Aorta (tissue), 5 donors: ENCODE results near the gene BGN. TPM values are rescaled to one million over a fixed set of nuclear protein-coding genes. Genes with fewer than 3 reads are reported as not detected.

ENCODE experiments used
- ATAC-seq: fragments of 200-7000 bp; cut with Tn5 transposase; one replicate; pipeline ENCODE4 v1.9.1; 2022; ENCODE audit warnings: moderate library complexity; ENCODE audit not compliant: low FRiP score
- DNase-seq, 2 donors: peaks; one replicate each; pipeline ENCODE4 v3.0.0-alpha.2; 2020
- H3K27ac ChIP-seq, 2 donors: one replicate each; pipeline ENCODE4 v1.5.1; 2013; ENCODE audit warnings: low read length in 2 of 2, mild to moderate bottlenecking in 2 of 2, moderate library complexity in 2 of 2, control low read depth in 1 of 2, inconsistent platforms in 1 of 2, low read depth in 1 of 2
- H3K27me3 ChIP-seq, 2 donors: one replicate each; pipeline ENCODE4 v1.6.1; 2013; ENCODE audit warnings: control low read depth in 1 of 2, low read length in 1 of 2, mild to moderate bottlenecking in 1 of 2, moderate library complexity in 1 of 2; ENCODE audit not compliant: insufficient read depth in 2 of 2, control insufficient read depth in 1 of 2
- H3K36me3 ChIP-seq, 2 donors: one replicate each; pipeline ENCODE4 v1.6.1; 2013; ENCODE audit warnings: control low read depth in 1 of 2, low read length in 1 of 2, mild to moderate bottlenecking in 1 of 2; ENCODE audit not compliant: insufficient read depth in 2 of 2, control insufficient read depth in 1 of 2
- H3K4me1 ChIP-seq, 2 donors: one replicate each; pipeline ENCODE4 v1.6.1; 2013; ENCODE audit warnings: low read length in 2 of 2, control low read depth in 1 of 2, mild to moderate bottlenecking in 1 of 2, moderate library complexity in 1 of 2; ENCODE audit not compliant: insufficient read depth in 2 of 2, control insufficient read depth in 1 of 2
- H3K4me3 ChIP-seq, 2 donors: one replicate each; pipeline ENCODE4 v1.5.1; 2013; ENCODE audit warnings: low read length in 2 of 2, control low read depth in 1 of 2, mild to moderate bottlenecking in 1 of 2
- H3K9me3 ChIP-seq: one replicate; pipeline ENCODE4 v1.6.1; 2013; ENCODE audit warnings: mild to moderate bottlenecking, low read length; ENCODE audit not compliant: control insufficient read depth
- WGBS, 2 donors: extraction: QIAGEN DNeasy Blood & Tissue Kit; methylation state at CpG; one replicate each; pipeline ENCODE4 v1.1.7; 2013; 5-methylcytosine and 5-hydroxymethylcytosine counted together
- intact Hi-C, 2 donors: fragments of 100-400 bp; cut with DNase I; formaldehyde crosslinking; loops; one replicate each; pipeline versions ENCODE4 v1.14.2 to v1.15.0; 2022
- polyA plus RNA-seq, 2 donors: library from polyadenylated mRNA; stranded (reverse); fragments of 200-250 nt; gene quantifications; one replicate each; pipeline ENCODE4 v1.2.3, GENCODE V29; 2013
- total RNA-seq, 2 donors: library from RNA; stranded (reverse); fragmentation: NEBNext Ultra II Directional; extraction: Animal tissue kit (Norgen Biotek cat#: 25700); gene quantifications; one replicate each; pipeline ENCODE4 v1.2.1, GENCODE V29; 2021
- donor health status: healthy with polysubstance abuse.
- donor health status: Bipolar disorder and iron deficiency.
- donor health status: DM: no; HTN: no; CAD: no.
- donor health status: DM: no; HTN: no; CAD: no.
- donor health status: DM: yes; HTN: yes; CAD: no.

Gene BGN
- total and polyA plus RNA-seq, 4 donors = 1,177 to 3,171 (median 1,801) TPM

DNA sequence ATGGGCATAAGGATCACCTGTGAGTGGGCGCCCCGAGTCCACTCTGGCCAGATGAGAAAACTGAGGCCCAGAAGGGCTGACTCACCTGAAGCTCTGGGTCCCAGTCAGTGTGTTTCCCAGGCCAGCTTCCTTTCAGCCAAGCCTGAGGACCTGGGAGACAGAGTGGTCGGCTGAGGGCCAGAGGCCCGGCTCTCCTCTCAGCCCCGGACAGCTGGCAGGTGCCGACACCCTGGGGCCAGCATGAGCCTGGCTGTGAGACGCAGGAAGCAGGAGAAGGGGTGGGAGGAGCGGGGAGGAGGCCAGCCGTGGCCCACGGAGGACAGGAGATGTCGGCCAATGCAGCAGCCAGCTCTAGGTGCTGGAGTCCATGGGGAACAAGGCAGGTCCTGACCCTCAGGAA, 51.6 kb downstream of the BGN start:
- no peaks in the 10 kb centered on the region for H3K9me3 ChIP-seq
- WGBS, 2 donors = 84 to 88% methylated on average over 10 to 11 of the region's 11 CpGs
- ATAC-seq (no peak), DNase-seq (no peak)
- H3K27ac ChIP-seq = no peak overlapping the region
- H3K4me1 ChIP-seq = no peaks in the 10 kb centered on the region
- H3K36me3 ChIP-seq = no peaks in the 10 kb centered on the region
- intact Hi-C loops = no loop called here
- H3K4me3 ChIP-seq = no peak overlapping the region
- H3K27me3 ChIP-seq = no peaks in the 10 kb centered on the region

DNA sequence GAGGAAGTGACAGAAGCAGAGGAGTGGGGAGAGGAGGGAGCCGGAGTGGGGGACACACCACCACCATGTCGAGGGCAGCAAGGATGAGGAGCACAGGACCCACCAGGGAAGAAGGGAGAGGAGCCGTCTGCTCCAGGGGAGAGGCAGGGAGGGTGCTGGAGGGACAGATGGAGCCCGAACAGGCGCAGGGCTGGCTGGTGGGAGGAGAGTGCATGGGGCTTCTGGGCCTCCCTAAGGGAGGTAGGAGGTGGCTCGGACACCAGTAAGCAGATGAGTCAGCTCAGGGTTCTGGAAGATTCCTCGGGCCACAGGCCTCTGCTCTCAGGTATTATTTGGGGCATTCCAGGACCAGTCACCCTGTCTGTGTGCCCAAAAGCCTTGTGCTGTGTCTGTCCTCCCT, 52.4 kb downstream of the BGN start:
- H3K27ac ChIP-seq = no peak overlapping the region
- intact Hi-C loops = no loop called here
- H3K27me3 ChIP-seq = no peaks in the 10 kb centered on the region
- H3K4me1 ChIP-seq = no peaks in the 10 kb centered on the region
- WGBS, 2 donors = 77 to 79% methylated on average over 7 of the region's 7 CpGs
- H3K9me3 ChIP-seq = no peaks in the 10 kb centered on the region
- no peak for DNase-seq
- ATAC-seq = no peak
- no peak overlapping the region for H3K4me3 ChIP-seq
- no peaks in the 10 kb centered on the region for H3K36me3 ChIP-seq

DNA sequence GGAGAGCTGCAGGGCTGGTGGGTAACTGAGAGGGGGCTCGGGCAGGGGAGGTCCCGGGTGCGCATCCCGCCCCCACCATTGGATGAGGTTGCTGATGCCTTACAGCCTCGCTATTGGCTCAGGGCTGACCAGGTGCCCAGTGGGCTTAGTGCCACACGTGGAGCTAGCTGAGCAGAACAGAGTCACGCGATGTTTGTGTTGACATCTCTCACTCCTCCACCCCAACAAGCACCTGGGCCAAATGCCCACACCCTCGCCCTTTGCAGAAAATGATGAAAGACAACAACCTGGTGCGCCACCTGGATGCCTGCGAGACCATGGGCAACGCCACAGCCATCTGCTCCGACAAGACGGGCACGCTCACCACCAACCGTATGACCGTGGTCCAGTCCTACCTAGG, 54.5 kb downstream of the BGN start:
- DNase-seq (no peak), ATAC-seq (no peak)
- no peak overlapping the region for H3K4me3 ChIP-seq
- intact Hi-C loops = no loop called here
- WGBS, 2 donors = 90 to 92% methylated on average over 17 of the region's 17 CpGs
- no peaks in the 10 kb centered on the region for H3K36me3 ChIP-seq
- no peaks in the 10 kb centered on the region for H3K27me3 ChIP-seq
- no peaks in the 10 kb centered on the region for H3K4me1 ChIP-seq
- no peaks in the 10 kb centered on the region for H3K9me3 ChIP-seq
- H3K27ac ChIP-seq = no peak overlapping the region

DNA sequence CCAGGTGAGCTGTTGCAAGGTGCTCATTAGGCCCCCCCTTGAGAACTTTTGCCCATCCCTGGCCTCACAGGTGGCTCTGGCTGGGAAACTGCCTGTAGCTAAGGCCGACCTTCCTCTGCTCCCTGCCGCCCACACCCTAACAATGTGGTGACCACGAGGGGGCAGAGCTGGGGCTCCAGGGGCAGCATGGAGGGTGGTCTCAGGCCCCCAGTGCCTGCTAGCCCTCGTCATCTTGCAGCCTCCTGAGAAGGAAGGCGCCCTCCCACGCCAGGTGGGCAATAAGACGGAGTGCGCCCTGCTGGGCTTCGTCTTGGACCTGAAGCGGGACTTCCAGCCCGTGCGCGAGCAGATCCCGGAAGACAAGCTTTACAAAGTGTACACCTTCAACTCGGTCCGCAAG, 55.0 kb downstream of the BGN start:
- no peak overlapping the region for H3K4me3 ChIP-seq
- no peaks in the 10 kb centered on the region for H3K36me3 ChIP-seq
- no peaks in the 10 kb centered on the region for H3K9me3 ChIP-seq
- DNase-seq (no peak), ATAC-seq (no peak)
- H3K4me1 ChIP-seq = no peaks in the 10 kb centered on the region
- 81 to 87% methylated on average over 16 of the region's 16 CpGs for WGBS, 2 donors
- H3K27me3 ChIP-seq = no peaks in the 10 kb centered on the region
- intact Hi-C loops = no loop called here
- no peak overlapping the region for H3K27ac ChIP-seq

DNA sequence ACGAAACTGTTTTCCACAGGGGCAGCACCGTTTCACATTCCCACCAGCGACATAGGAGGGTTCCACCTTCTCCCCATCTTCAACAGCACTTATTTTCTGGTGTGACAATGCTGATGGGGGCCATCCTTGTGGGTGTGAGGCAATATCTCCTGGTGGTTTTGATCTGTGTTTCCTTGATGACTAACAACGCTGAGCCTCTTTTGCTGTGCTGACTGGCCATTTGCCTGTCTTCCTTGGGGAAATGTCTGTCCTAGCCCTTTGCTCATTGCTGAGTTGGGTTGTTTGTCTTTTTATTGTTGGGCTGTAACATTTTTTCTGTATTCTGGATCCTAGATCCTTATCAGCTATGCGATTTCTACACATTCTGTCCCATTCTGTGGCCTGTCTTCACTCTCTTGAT, 56.4 kb downstream of the BGN start:
- H3K36me3 ChIP-seq = no peaks in the 10 kb centered on the region
- H3K27ac ChIP-seq = no peak overlapping the region
- H3K4me1 ChIP-seq = no peaks in the 10 kb centered on the region
- H3K9me3 ChIP-seq = no peaks in the 10 kb centered on the region
- intact Hi-C loops = no loop called here
- ATAC-seq = no peak
- no peak for DNase-seq
- WGBS, 2 donors = 82 to 90% methylated on average over 5 of the region's 5 CpGs
- H3K27me3 ChIP-seq = no peaks in the 10 kb centered on the region
- no peak overlapping the region for H3K4me3 ChIP-seq

DNA sequence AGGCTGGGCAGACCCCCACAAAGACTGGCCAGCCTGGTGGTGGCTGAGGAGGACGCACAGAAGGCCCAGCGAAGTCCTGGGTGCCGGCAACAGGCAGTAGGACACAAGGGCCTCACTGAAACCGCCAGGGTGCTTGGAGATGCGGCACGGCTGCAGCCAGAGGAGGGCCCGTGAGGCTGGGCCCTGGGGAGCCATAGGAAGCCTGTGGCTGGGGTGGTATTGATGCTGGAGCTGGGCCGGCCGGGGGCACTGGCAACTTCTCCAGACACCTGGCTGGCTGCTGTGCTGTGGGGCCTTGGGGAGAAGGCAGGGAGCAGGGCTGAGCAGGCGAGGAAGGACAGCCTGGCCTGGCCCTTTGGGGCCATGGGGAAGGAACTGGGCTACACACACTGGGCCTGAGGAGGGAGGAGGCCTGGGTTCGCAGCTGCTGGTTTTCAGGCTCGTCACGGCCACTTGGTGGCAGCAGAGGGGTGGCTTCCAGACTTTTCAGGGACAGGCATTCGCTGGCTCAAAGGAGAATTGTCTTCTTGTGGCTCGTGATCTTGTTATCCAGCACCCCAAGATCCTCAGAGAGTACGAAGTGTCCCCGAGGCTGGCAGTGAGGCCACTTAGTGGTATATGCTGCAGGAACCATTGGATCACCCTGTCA, 59.9 kb downstream of the BGN start:
- Histone ChIP-seq H3K9me3 (no peaks in the 10 kb centered on the region), H3K27ac (no peak overlapping the region), H3K4me1 (no peaks in the 10 kb centered on the region), H3K36me3 (no peaks in the 10 kb centered on the region), H3K4me3 (no peak overlapping the region), H3K27me3 (no peaks in the 10 kb centered on the region)
- peak; percentile 53 for ATAC-seq
- 39 to 48% methylated on average over 17 of the region's 17 CpGs for WGBS, 2 donors
- peak; percentile 82 to 87 for DNase-seq
- intact Hi-C loops = loop anchor here (2.0 to 5.0 kb wide), 3 partner anchors 113 to 398 kb away; no protein-coding TSS in a partner anchor

DNA sequence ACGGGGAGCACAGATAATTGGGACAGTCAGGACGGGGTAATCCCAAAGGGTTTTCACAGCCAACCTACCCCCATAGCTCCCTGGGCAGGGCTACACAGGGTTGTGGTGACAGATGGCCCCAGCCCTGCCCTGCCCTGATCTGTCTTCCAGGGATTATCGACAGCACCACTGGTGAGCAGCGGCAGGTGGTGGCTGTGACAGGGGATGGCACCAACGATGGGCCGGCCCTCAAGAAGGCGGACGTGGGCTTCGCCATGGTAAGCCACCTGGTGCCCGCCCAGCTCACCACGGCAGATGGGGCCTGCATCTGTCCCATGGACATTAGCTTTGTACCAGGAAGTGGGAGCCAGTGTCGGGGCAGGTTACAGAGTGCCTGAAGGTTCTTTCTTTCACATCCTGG, 62.0 kb downstream of the BGN start:
- H3K27ac ChIP-seq = no peak overlapping the region
- DNase-seq = no peak
- 88 to 94% methylated on average over 12 of the region's 12 CpGs for WGBS, 2 donors
- no peaks in the 10 kb centered on the region for H3K9me3 ChIP-seq
- intact Hi-C loops = loop anchor here (5.0 kb wide), 2 partner anchors 111 to 396 kb away; no protein-coding TSS in a partner anchor
- H3K4me1 ChIP-seq = no peaks in the 10 kb centered on the region
- ATAC-seq = no peak
- no peaks in the 10 kb centered on the region for H3K36me3 ChIP-seq
- no peak overlapping the region for H3K4me3 ChIP-seq
- no peaks in the 10 kb centered on the region for H3K27me3 ChIP-seq

DNA sequence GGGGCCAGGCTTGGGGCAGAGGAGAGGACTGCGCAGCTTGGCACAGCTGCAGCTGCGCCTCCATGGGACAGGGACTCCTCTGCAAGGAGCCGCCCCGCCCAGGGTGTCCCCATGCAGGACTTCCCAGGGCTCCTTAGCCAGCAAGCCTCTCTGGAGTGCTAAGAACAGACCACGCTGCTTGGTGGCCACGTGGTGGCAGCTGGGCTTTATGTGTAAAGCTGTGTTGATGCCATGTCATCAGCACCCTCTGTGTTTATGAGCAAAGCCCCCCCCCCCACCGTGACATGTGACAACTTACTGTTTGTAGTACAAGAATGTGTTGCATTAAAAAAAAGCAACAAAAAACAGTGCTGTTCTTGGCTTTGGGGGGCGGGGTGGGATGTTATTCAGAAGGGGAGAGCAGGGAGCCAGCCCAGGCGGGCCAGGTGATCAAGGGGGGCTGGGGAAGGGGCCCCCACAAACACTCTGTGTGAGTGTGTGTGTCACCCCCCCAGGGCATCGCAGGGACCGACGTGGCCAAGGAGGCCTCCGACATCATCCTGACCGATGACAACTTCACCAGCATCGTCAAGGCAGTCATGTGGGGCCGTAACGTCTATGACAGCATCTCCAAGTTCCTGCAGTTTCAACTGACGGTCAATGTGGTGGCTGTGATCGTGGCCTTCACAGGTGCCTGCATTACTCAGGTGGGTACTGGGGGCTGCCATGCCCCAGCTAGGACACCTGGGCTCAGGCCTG, 63.0 kb downstream of the BGN start:
- no peak for ATAC-seq
- Histone ChIP-seq H3K4me3 (no peak overlapping the region), H3K36me3 (no peaks in the 10 kb centered on the region), H3K9me3 (no peaks in the 10 kb centered on the region), H3K27ac (no peak overlapping the region), H3K4me1 (no peaks in the 10 kb centered on the region), H3K27me3 (no peaks in the 10 kb centered on the region)
- WGBS, 2 donors = 81 to 86% methylated on average over 19 of the region's 19 CpGs
- no peak for DNase-seq
- intact Hi-C loops = loop anchor here (5.0 kb wide), 2 partner anchors 110 to 395 kb away; no protein-coding TSS in a partner anchor
